ENCODE measurements around the gene SDC1.

SDC1 gene

GRCh38 chr2:20211420-20211819 lies 13.5 kb downstream of the SDC1 start:
- TF ChIP-seq CTCF (conservative IDR thresholded peaks at IDR 0.05), result no peak
- no peak for TF ChIP-seq ZFX (IDR thresholded peaks at IDR 0.05)
- peak overlapping the region; percentile 93; the same call in 1 of the 2 replicates for H3K27ac ChIP-seq

- H3K27ac ChIP-seq, result peak overlapping the region; percentile 90
- TF ChIP-seq CTCF (conservative IDR thresholded peaks at IDR 0.05), result no peak
- no peak for TF ChIP-seq ZFX (IDR thresholded peaks at IDR 0.05)
Observed at GRCh38 chr2:20210462-20210861, 14.5 kb downstream of the SDC1 start.

- H3K27ac ChIP-seq, result peak overlapping the region; percentile 90
- TF ChIP-seq CTCF (conservative IDR thresholded peaks at IDR 0.05) (no peak), ZFX (IDR thresholded peaks at IDR 0.05) (no peak)
Observed at GRCh38 chr2:20209373-20210109, 15.4 kb downstream of the SDC1 start.

GRCh38 chr2:20208476-20208859 lies 16.5 kb downstream of the SDC1 start:
- H3K27ac ChIP-seq, result peak overlapping the region; percentile 90
- TF ChIP-seq ZFX (IDR thresholded peaks at IDR 0.05) (peak; percentile 51; the same call in 1 of the 2 replicates), CTCF (conservative IDR thresholded peaks at IDR 0.05) (no peak)

- no peak for TF ChIP-seq CTCF (conservative IDR thresholded peaks at IDR 0.05)
- no peak for TF ChIP-seq ZFX (IDR thresholded peaks at IDR 0.05)
- peak overlapping the region; percentile 90 for H3K27ac ChIP-seq
Observed at GRCh38 chr2:20207051-20207450, 17.9 kb downstream of the SDC1 start.

- peak overlapping the region; percentile 90 for H3K27ac ChIP-seq
- TF ChIP-seq CTCF (conservative IDR thresholded peaks at IDR 0.05), result no peak
- TF ChIP-seq ZFX (IDR thresholded peaks at IDR 0.05), result no peak
Observed at GRCh38 chr2:20205915-20206524, 18.9 kb downstream of the SDC1 start.

GRCh38 chr2:20205069-20205468 lies 19.9 kb downstream of the SDC1 start:
- TF ChIP-seq ZFX (IDR thresholded peaks at IDR 0.05) (no peak), CTCF (conservative IDR thresholded peaks at IDR 0.05) (no peak)
- peak overlapping the region; percentile 90 for H3K27ac ChIP-seq

All from C4-2B (cell line).